Body of pancreas (tissue), 4 donors: Measurements from ENCODE around the gene PNPLA7. TPM values are rescaled to one million over a fixed set of nuclear protein-coding genes. Genes with fewer than 3 reads are reported as not detected.
"Not testable (repeated sequence)": the region's sequence is repeated elsewhere in the genome, so short reads cannot be mapped to it uniquely, and the experiment has no call there.

ENCODE experiments used
- ATAC-seq: fragments of 150-250 bp; one replicate; pipeline ENCODE4 v1.9.1; 2016
- DNase-seq, 4 donors: peaks; one replicate each; pipeline ENCODE4 v3.0.0-alpha.2; 2019
- H3K27ac ChIP-seq, 4 donors: fragments of 200-600 bp; sonication (generic); 1 replicate in 3 of 4; 2 replicates in 1 of 4; pipeline versions ENCODE4 v1.5.1 to v1.6.1; 2016 to 2019; ENCODE audit warnings: mild to moderate bottlenecking in 1 of 4, mixed read lengths in 1 of 4, moderate library complexity in 1 of 4
- H3K27me3 ChIP-seq, 2 donors: fragments of 200-600 bp; sonication (generic); one replicate each; pipeline ENCODE4 v1.6.0; 2016; ENCODE audit warnings: mild to moderate bottlenecking in 1 of 2
- H3K36me3 ChIP-seq, 2 donors: fragments of 200-600 bp; sonication (generic); replicated peaks in 1 of 2; 2 replicates each; pipeline ENCODE4 v1.5.1; 2016; ENCODE audit warnings: low read depth in 2 of 2; ENCODE audit not compliant: insufficient read depth in 1 of 2
- H3K4me1 ChIP-seq: fragments of 200-600 bp; sonication (generic); one replicate; pipeline ENCODE4 v1.6.0; 2016
- H3K4me3 ChIP-seq, 2 donors: fragments of 200-600 bp; sonication (generic); 1 replicate in 1 of 2; 2 replicates in 1 of 2; pipeline ENCODE4 v1.5.1; 2016 to 2019
- H3K9me3 ChIP-seq, 3 donors: fragments of 200-600 bp; sonication (generic); 1 replicate in 2 of 3; 2 replicates in 1 of 3; pipeline ENCODE4 v1.5.1; 2016
- CTCF ChIP-seq, 7 experiments: fragments of 450-650 bp in 4 of 7; fragments of 200-600 bp in 3 of 7; sonication (generic) in 3 of 7; IDR thresholded peaks; one replicate each; pipeline ENCODE4 v1.5.1; 2016 to 2019; ENCODE audit warnings: antibody characterized with exemption in 7 of 7
- POLR2A ChIP-seq, 3 donors: fragments of 450-650 bp; IDR thresholded peaks; one replicate each; pipeline ENCODE4 v1.6.1; 2016; ENCODE audit warnings: antibody characterized with exemption in 3 of 3, mild to moderate bottlenecking in 2 of 3
- WGBS, 2 donors: methylation state at CpG; one replicate each; pipeline ENCODE4 v1.1.5; 2017; 5-methylcytosine and 5-hydroxymethylcytosine counted together
- intact Hi-C: fragments of 100-400 bp; cut with DNase I; formaldehyde crosslinking; loops from one replicate; pipeline ENCODE4 v1.15.1; 2023
- total RNA-seq, 2 donors: library from RNA; depleted of rRNA; stranded (reverse); fragments of >200 nt; gene quantifications; one replicate each; pipeline ENCODE4 v1.1.0, GENCODE V29; 2016

PNPLA7 gene
- total RNA-seq, 2 donors from 2014 or later, result 16.1 to 27.7 TPM

- H3K27ac ChIP-seq, result no peak overlapping the region
- ATAC-seq (no peak), DNase-seq (no peak)
- H3K36me3 ChIP-seq, result no peaks in the 10 kb centered on the region
- no peaks in the 10 kb centered on the region for H3K27me3 ChIP-seq
- intact Hi-C loops, result no loop called here
- no peaks in the 10 kb centered on the region for H3K9me3 ChIP-seq
- peaks cover under 1% of the 10 kb centered on the region for H3K4me1 ChIP-seq
- 90% methylated on average over 7 to 15 of the region's 18 CpGs for WGBS, 2 donors
- no peak overlapping the region for H3K4me3 ChIP-seq
- TF ChIP-seq POLR2A (IDR thresholded peaks at IDR 0.05) (no peak), CTCF (IDR thresholded peaks at IDR 0.05) (no peak)
These were observed 9.7 kb downstream of the PNPLA7 start for GRCh38 chr9:137540536-137540935.

GRCh38 chr9:137538058-137538457 is 12.1 kb downstream of the PNPLA7 start:
- DNase-seq (no peak), ATAC-seq (no peak)
- Histone ChIP-seq H3K36me3 (no peaks in the 10 kb centered on the region), H3K27ac (no peak overlapping the region), H3K4me1 (peaks cover 13% of the 10 kb centered on the region), H3K27me3 (no peaks in the 10 kb centered on the region), H3K4me3 (no peak overlapping the region), H3K9me3 (no peaks in the 10 kb centered on the region)
- WGBS, 2 donors, result 91 to 94% methylated on average over 7 to 10 of the region's 16 CpGs
- intact Hi-C loops, result no loop called here
- TF ChIP-seq POLR2A (IDR thresholded peaks at IDR 0.05) (no peak), CTCF (IDR thresholded peaks at IDR 0.05) (no peak)

- ATAC-seq, H3K4me3 ChIP-seq, H3K36me3 ChIP-seq, H3K9me3 ChIP-seq, H3K27me3 ChIP-seq, intact Hi-C loops, H3K27ac ChIP-seq, DNase-seq: not testable (repeated sequence)
- peaks cover 13% of the 10 kb centered on the region for H3K4me1 ChIP-seq
- 75 to 85% methylated on average over 16 of the region's 16 CpGs for WGBS, 2 donors
These were observed 13.5 kb downstream of the PNPLA7 start for GRCh38 chr9:137536594-137537131.

GRCh38 chr9:137535120-137535428 is 15.1 kb downstream of the PNPLA7 start:
- no peaks in the 10 kb centered on the region for H3K36me3 ChIP-seq
- intact Hi-C loops, result no loop called here
- TF ChIP-seq CTCF (IDR thresholded peaks at IDR 0.05) (no peak), POLR2A (IDR thresholded peaks at IDR 0.05) (no peak)
- H3K4me3 ChIP-seq, result no peak overlapping the region
- peak overlapping the region in 3 of 4 donors; percentile 22 to 65 (median 43) for H3K27ac ChIP-seq
- no peaks in the 10 kb centered on the region for H3K9me3 ChIP-seq
- ATAC-seq, result no peak
- H3K4me1 ChIP-seq, result peaks cover 13% of the 10 kb centered on the region
- no peak for DNase-seq
- no peaks in the 10 kb centered on the region for H3K27me3 ChIP-seq

- Histone ChIP-seq H3K4me1 (peaks cover 13% of the 10 kb centered on the region), H3K9me3 (no peaks in the 10 kb centered on the region), H3K4me3 (no peak overlapping the region), H3K27ac (peak overlapping the region in 3 of 4 donors; percentile 22 to 65 (median 43)), H3K27me3 (no peaks in the 10 kb centered on the region), H3K36me3 (no peaks in the 10 kb centered on the region)
- intact Hi-C loops, result no loop called here
- DNase-seq (peak; percentile 61 to 81 (median 76)), ATAC-seq (peak; percentile 95)
- peak; percentile 53 to 88 (median 80) for TF ChIP-seq CTCF (IDR thresholded peaks at IDR 0.05)
- TF ChIP-seq POLR2A (IDR thresholded peaks at IDR 0.05), result no peak
- 14 to 20% methylated on average over 18 to 19 of the region's 19 CpGs for WGBS, 2 donors
These were observed 15.7 kb downstream of the PNPLA7 start for GRCh38 chr9:137534256-137535119.

GRCh38 chr9:137532891-137533468 is 17.2 kb downstream of the PNPLA7 start:
- H3K36me3 ChIP-seq, H3K27me3 ChIP-seq, intact Hi-C loops, H3K4me3 ChIP-seq, ATAC-seq, H3K27ac ChIP-seq, DNase-seq, H3K9me3 ChIP-seq: not testable (repeated sequence)
- peaks cover 13% of the 10 kb centered on the region for H3K4me1 ChIP-seq
- WGBS, 2 donors, result 78 to 95% methylated on average over 4 to 10 of the region's 10 CpGs
